ENCODE measurements around the gene HNRNPF. TPM values are rescaled to one million over a fixed set of nuclear protein-coding genes. Genes with fewer than 3 reads are reported as not detected.
"Not testable (repeated sequence)": the region's sequence is repeated elsewhere in the genome, so short reads cannot be mapped to it uniquely, and the experiment has no call there.

The HNRNPF gene
- total and polyA plus RNA-seq, 5 donors: 41.6 to 93.4 (median 75.4) TPM

DNA sequence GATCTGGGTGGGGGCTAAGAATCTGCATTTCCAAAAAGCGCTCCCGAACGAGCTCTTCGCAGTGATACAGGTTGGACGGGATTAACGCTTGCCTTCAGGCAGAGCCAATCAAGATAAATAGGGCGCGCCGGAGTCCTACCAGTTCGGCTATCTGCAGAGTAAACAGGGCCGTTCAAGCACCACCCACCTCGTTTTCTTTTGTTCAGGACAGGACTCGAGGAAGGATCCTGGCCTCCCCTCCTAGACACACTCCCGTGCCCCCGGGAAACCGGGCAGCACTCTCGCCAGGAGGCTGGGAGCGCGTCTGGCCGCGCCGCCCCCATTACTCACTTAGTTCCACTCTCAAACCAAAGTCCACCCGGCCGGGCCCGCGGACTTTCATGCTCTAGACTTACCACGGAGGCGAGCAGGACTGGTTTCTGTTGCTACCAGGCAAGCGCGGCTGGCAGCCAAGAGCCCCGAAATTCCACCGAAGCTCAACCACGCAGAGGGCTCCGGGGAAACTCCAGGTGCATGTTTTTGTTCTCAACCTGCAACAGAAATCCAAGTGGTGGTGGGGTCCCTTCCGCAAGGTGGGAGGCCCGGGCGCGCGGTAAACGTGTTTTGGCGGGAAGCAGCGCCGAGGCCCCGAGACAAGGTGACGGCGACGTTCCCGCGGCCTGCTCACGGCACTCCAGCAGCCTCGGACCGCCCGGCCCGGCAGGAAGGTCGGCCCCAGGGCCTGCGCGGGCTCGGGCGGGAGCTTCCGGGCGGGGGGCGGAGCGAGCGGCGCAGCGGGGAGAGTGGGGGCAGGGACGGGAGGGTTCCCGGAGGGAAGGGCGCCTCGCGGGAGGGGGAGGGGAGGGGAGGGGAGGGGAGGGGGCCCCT lies 12.7 kb downstream of the HNRNPF start:
- Histone ChIP-seq H3K27ac (ENCODE audit: low read length) (peak overlapping the region; percentile 94), H3K27me3 (ENCODE audit: control insufficient read depth, insufficient read depth) (no peaks in the 10 kb centered on the region), H3K4me3 (ENCODE audit: low read length) (peak overlapping the region; percentile 86), H3K4me1 (ENCODE audit: control insufficient read depth, insufficient read depth, low read length) (peaks cover 10% of the 10 kb centered on the region), H3K9me3 (ENCODE audit: control insufficient read depth, low read length) (no peaks in the 10 kb centered on the region)
- intact Hi-C loops (cut with DNase I): loop anchor here in 1 of 4 donors (5.0 kb wide), 1 partner anchor 41 kb away; the partner anchor contains the start of gene ZNF487
- DNase-seq (peak; percentile 81 to 94 (median 91)), ATAC-seq (peak; percentile 94 to 96)
- WGBS: 4% methylated on average over 70 of the region's 71 CpGs

DNA sequence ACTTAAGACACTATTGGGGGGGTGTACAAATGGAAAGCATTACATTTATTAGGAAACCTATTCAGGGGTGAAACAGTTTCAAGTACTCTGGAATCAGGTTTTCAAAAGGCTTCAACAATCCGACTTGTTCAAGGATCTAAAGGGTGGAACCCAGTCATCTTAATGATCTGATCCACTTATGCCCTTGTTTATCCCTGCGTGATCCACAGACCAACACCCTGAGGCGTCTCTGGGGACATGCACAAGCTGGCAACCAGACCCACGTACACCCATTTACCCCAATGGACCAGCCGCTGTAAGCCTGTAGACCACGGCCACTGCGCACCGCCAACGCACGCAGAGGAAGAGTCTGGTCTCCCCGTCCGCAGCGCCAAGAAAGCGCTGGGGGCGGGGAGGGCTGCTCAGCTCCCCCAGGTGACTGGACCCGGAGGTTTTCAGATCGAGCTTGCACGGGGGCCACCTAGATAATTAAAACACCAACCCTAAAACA lies 13.4 kb downstream of the HNRNPF start:
- Histone ChIP-seq H3K4me3 (ENCODE audit: low read length) (peak overlapping the region; percentile 86), H3K9me3 (ENCODE audit: control insufficient read depth, low read length) (no peaks in the 10 kb centered on the region), H3K4me1 (ENCODE audit: control insufficient read depth, insufficient read depth, low read length) (peaks cover 10% of the 10 kb centered on the region), H3K27ac (ENCODE audit: low read length) (peak overlapping the region; percentile 88), H3K27me3 (ENCODE audit: control insufficient read depth, insufficient read depth) (no peaks in the 10 kb centered on the region)
- peak in 1 of 3 donors; percentile 37 for DNase-seq
- peak in 1 of 2 donors; percentile 3 for ATAC-seq
- intact Hi-C loops (cut with DNase I): loop anchor here in 1 of 4 donors (5.0 kb wide), 1 partner anchor 42 kb away; the partner anchor contains the start of gene ZNF487
- WGBS: 23% methylated on average over 18 of the region's 18 CpGs

DNA sequence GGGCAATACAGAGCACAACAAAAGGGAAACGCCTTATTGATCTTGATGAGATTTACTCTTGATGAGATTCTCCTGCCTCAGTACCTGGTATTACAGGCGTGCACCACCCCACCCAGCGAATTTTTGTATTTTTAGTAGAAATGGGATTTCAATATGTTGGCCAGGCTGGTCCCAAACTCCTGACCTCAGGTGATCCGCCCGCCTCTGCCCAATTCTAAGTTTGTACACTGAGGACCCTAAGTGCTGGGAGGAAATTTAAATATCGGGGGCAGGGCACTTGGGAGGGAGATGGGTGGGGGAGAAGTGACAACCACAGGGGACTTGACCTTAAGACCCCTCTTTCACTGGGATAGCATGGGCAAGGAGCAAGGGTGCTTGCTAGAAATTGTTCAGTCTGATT lies 14.1 kb downstream of the HNRNPF start:
- Histone ChIP-seq H3K4me3 (ENCODE audit: low read length) (no peak overlapping the region), H3K9me3 (ENCODE audit: control insufficient read depth, low read length) (no peaks in the 10 kb centered on the region), H3K27ac (ENCODE audit: low read length) (no peak overlapping the region), H3K27me3 (ENCODE audit: control insufficient read depth, insufficient read depth) (no peaks in the 10 kb centered on the region), H3K4me1 (ENCODE audit: control insufficient read depth, insufficient read depth, low read length) (peaks cover 10% of the 10 kb centered on the region)
- intact Hi-C loops (cut with DNase I): loop anchor here in 2 of 4 donors (5.0 kb wide), 1 partner anchor 42 kb away; the partner anchor contains the start of gene ZNF487 (in 2 of the 2)
- 83% methylated on average over 6 of the region's 6 CpGs for WGBS
- DNase-seq: no peak
- no peak for ATAC-seq

DNA sequence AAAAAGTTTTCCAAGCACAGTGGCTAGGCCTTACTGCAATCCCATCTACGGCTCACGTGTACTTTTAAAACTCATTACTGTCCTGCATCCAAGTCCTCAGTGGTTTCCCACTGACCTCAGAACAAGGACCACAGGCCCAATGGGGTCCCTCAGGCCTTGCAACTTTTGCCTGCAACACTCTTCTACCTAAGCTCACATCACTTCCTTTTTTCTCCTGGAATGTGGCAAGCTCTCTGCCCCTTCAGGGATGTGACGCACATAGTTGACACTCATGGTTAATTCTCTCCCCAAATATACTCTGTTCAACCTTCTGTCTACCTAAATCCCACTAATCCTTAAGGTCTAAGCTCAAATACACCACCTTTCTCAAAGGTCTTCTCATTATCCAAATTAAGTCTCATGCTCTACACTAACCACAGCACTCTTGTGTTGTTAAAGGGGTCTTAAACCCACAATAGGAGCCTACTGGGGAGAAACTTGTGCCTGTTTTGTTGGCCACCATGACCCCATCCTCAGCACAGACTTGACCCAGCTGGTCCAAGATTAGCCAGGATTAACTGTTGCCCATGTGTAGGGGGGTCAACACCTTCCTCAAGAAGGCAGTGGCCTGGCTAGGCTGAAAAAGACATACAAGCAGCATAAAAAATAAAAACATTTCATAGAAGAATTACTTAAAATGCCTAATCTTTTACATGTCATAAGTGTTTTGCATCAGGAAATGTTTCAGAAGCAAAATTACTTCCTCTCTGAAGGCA lies 15.2 kb downstream of the HNRNPF start:
- no peaks in the 10 kb centered on the region for H3K9me3 ChIP-seq (ENCODE audit: control insufficient read depth, low read length)
- H3K27me3 ChIP-seq (ENCODE audit: control insufficient read depth, insufficient read depth): no peaks in the 10 kb centered on the region
- H3K27ac ChIP-seq (ENCODE audit: low read length): no peak overlapping the region
- intact Hi-C loops (cut with DNase I): loop anchor here in 1 of 4 donors (5.0 kb wide), 1 partner anchor 44 kb away; the partner anchor contains the start of gene ZNF487
- H3K4me3 ChIP-seq (ENCODE audit: low read length): no peak overlapping the region
- no peak for DNase-seq
- H3K4me1 ChIP-seq (ENCODE audit: control insufficient read depth, insufficient read depth, low read length): peaks cover 6% of the 10 kb centered on the region
- no peak for ATAC-seq
- 84% methylated on average over 3 of the region's 3 CpGs for WGBS

DNA sequence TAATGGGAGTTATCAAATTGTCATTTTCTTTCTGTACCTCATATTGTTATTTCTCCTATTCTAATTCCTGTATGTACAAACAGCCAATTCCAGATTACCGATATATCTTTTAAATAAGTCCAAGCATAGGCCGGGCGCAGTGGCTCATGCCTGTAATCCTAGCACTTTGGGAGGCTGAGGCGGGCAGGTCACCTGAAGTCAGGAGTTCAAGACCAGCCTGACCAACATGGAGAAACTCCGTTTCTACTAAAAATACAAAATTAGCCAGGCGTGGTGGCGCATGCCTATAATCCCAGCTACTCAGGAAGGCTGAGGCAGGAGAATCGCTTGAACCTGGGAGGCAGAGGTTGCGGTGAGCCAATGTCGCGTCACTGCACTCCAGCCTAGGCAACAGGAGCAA lies 15.8 kb downstream of the HNRNPF start:
- not testable (repeated sequence) for H3K27ac ChIP-seq (ENCODE audit: low read length); H3K9me3 ChIP-seq (ENCODE audit: control insufficient read depth, low read length); H3K27me3 ChIP-seq (ENCODE audit: control insufficient read depth, insufficient read depth); H3K4me1 ChIP-seq (ENCODE audit: control insufficient read depth, insufficient read depth, low read length); ATAC-seq; H3K4me3 ChIP-seq (ENCODE audit: low read length); DNase-seq
- 93% methylated on average over 11 of the region's 11 CpGs for WGBS
- intact Hi-C loops (cut with DNase I): loop anchor here in 1 of 4 donors (5.0 kb wide), 1 partner anchor 44 kb away; the partner anchor contains the start of gene ZNF487

DNA sequence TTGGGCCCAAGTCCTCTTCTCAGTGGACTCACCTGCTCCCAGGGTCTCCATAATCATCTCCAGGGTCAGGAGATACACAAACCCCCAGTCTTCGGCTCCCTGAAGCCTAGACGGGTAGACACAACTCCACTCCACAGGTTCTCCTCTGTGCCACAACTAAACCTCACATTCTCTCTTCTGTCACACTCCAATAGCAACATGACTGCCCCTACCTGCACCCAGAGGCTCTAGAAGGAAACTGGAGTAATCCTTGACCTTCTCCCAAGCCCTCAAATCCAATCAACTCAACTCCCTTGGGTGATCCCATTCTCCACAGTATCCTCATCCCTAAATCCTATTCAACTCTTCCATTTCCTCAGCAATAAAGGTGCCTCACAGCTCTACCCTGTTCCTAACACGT lies 16.2 kb downstream of the HNRNPF start:
- DNase-seq (no peak), ATAC-seq (no peak)
- intact Hi-C loops (cut with DNase I): loop anchor here in 1 of 4 donors (5.0 kb wide), 1 partner anchor 45 kb away; the partner anchor contains the start of gene ZNF487
- H3K4me1 ChIP-seq (ENCODE audit: control insufficient read depth, insufficient read depth, low read length): peaks cover 2% of the 10 kb centered on the region
- no peaks in the 10 kb centered on the region for H3K27me3 ChIP-seq (ENCODE audit: control insufficient read depth, insufficient read depth)
- H3K27ac ChIP-seq (ENCODE audit: low read length): no peak overlapping the region
- WGBS: 80% methylated on average over 3 of the region's 3 CpGs
- no peak overlapping the region for H3K4me3 ChIP-seq (ENCODE audit: low read length)
- no peaks in the 10 kb centered on the region for H3K9me3 ChIP-seq (ENCODE audit: control insufficient read depth, low read length)

DNA sequence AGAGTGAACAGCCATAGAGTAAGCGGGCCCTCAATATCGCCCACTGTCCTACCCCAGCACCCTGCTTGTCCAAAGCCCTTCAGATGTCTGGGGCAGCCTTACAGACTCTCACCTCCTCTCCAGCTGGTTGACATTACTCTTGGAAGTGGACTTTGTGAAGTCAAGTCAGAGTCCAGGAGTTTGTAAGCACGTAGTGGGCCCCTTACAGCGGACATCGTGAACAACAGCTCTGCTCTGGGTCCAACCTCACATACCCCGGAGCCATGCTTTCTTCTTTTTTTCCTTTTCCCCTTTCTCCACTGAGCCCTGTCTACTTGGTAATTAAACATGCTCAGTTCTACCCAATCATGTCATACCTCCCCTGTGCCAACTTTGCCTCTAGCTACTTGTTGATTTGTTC lies 17.5 kb downstream of the HNRNPF start:
- no peaks in the 10 kb centered on the region for H3K9me3 ChIP-seq (ENCODE audit: control insufficient read depth, low read length)
- 86% methylated on average over 6 of the region's 6 CpGs for WGBS
- H3K27ac ChIP-seq (ENCODE audit: low read length): no peak overlapping the region
- no peaks in the 10 kb centered on the region for H3K27me3 ChIP-seq (ENCODE audit: control insufficient read depth, insufficient read depth)
- peaks cover 2% of the 10 kb centered on the region for H3K4me1 ChIP-seq (ENCODE audit: control insufficient read depth, insufficient read depth, low read length)
- DNase-seq (no peak), ATAC-seq (no peak)
- no peak overlapping the region for H3K4me3 ChIP-seq (ENCODE audit: low read length)
- intact Hi-C loops (cut with DNase I): loop anchor here in 1 of 4 donors (5.0 kb wide), 1 partner anchor 46 kb away; the partner anchor contains the start of gene ZNF487

DNA sequence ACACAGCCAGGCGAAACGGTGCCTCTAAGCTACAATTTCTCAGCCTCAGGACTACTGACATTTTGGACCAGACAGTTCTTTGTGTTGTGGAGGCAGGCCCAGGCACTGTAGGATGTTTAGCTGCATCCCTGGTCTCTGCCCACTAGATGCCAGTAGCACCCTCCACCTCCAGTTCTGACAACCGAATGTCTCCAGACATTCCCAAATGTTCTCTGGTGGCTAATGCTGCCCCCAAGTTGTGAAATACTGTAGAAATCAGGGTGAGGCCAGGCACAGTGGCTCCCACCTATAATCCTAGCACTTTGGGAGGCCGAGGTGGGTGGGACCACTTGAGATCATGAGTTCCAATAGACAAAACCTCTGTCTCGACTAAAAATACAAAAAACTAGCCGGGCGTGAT lies 18.2 kb downstream of the HNRNPF start:
- intact Hi-C loops (cut with DNase I): loop anchor here in 1 of 4 donors (5.0 kb wide), 1 partner anchor 47 kb away; the partner anchor contains the start of gene ZNF487
- H3K9me3 ChIP-seq (ENCODE audit: control insufficient read depth, low read length): no peaks in the 10 kb centered on the region
- H3K27ac ChIP-seq (ENCODE audit: low read length): no peak overlapping the region
- peaks cover 2% of the 10 kb centered on the region for H3K4me1 ChIP-seq (ENCODE audit: control insufficient read depth, insufficient read depth, low read length)
- H3K27me3 ChIP-seq (ENCODE audit: control insufficient read depth, insufficient read depth): no peaks in the 10 kb centered on the region
- ATAC-seq: peak; percentile 57 to 60
- WGBS: 64% methylated on average over 7 of the region's 7 CpGs
- H3K4me3 ChIP-seq (ENCODE audit: low read length): no peak overlapping the region
- DNase-seq: no peak

DNA sequence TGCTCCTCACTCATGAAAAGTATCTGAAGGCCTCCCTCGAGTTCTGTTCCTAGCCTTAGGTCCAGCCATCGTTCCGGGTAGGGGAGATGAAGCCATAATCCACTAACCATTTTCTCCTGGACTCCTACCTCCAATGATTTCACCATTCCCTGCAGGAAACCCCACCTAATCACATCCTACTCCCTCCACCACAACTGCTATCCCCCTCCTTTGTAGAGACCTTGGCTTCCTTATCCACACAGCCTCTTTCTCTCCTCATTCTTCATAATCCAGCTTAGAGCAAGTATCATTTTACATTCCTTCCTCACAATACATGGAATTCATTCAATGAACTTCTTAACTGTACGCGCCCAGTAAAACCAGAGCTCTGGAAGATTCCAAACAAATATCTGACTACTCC lies 18.7 kb downstream of the HNRNPF start:
- H3K9me3 ChIP-seq (ENCODE audit: control insufficient read depth, low read length): no peaks in the 10 kb centered on the region
- intact Hi-C loops (cut with DNase I): loop anchor here in 1 of 4 donors (5.0 kb wide), 1 partner anchor 47 kb away; the partner anchor contains the start of gene ZNF487
- 82% methylated on average over 5 of the region's 5 CpGs for WGBS
- H3K27me3 ChIP-seq (ENCODE audit: control insufficient read depth, insufficient read depth): no peaks in the 10 kb centered on the region
- no peak for DNase-seq
- H3K27ac ChIP-seq (ENCODE audit: low read length): no peak overlapping the region
- no peak for ATAC-seq
- no peaks in the 10 kb centered on the region for H3K4me1 ChIP-seq (ENCODE audit: control insufficient read depth, insufficient read depth, low read length)
- no peak overlapping the region for H3K4me3 ChIP-seq (ENCODE audit: low read length)

DNA sequence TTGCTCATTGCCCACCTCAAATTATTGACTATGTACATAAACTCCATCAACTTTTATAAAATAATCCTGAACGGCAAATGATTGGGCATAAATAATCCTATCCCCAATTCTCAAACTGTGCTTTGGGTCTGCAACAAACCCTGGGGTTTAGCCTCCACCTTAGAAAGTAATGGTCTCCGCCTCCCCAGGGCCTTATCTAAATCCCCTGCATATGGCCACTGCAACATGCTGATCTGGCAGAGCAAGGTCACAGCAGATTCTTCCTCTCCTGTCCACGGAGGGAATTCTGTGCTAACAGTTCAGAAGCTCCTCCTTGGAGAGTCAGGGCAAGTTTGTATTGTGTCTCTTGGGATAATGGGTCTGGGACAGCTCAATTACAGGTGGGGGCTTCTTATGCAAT lies 19.1 kb downstream of the HNRNPF start:
- Histone ChIP-seq H3K27ac (ENCODE audit: low read length) (no peak overlapping the region), H3K4me1 (ENCODE audit: control insufficient read depth, insufficient read depth, low read length) (no peaks in the 10 kb centered on the region), H3K4me3 (ENCODE audit: low read length) (no peak overlapping the region), H3K9me3 (ENCODE audit: control insufficient read depth, low read length) (no peaks in the 10 kb centered on the region), H3K27me3 (ENCODE audit: control insufficient read depth, insufficient read depth) (no peaks in the 10 kb centered on the region)
- intact Hi-C loops (cut with DNase I): loop anchor here in 1 of 4 donors (5.0 kb wide), 1 partner anchor 47 kb away; the partner anchor contains the start of gene ZNF487
- DNase-seq: no peak
- 62% methylated on average over 3 of the region's 3 CpGs for WGBS
- ATAC-seq: no peak
